ENCODE results near the gene CELF2.

The CELF2 gene

GRCh38 chr10:11073410-11073809 lies 55.7 kb downstream of the CELF2 start:
- Histone ChIP-seq H3K9me3 (ENCODE audit: insufficient read depth, low read length) (no peaks in the 10 kb centered on the region), H3K4me2 (ENCODE audit: low read depth, low read length, poor library complexity, severe bottlenecking) (no peak overlapping the region), H3K27ac (ENCODE audit: low read depth, low read length) (no peak overlapping the region), H2AFZ (ENCODE audit: low read depth, low read length, severe bottlenecking) (no peak overlapping the region), H4K20me1 (ENCODE audit: low read depth, low read length) (no peaks in the 10 kb centered on the region), H3K36me3 (ENCODE audit: low read length) (no peaks in the 10 kb centered on the region), H3F3A (ENCODE audit: insufficient read depth) (no peaks in the 10 kb centered on the region), H3K9ac (ENCODE audit: low read length) (no peak overlapping the region), H3K9me2 (replicated peaks; ENCODE audit: insufficient read depth, low read length) (no peaks in the 10 kb centered on the region), H3K27me3 (ENCODE audit: low read length) (no peaks in the 10 kb centered on the region), H3K79me2 (ENCODE audit: insufficient read depth, low read length) (no peaks in the 10 kb centered on the region), H3K4me3 (ENCODE audit: insufficient read depth, low read length, poor library complexity, severe bottlenecking) (no peak overlapping the region)
- TF ChIP-seq CTCF (IDR thresholded peaks at IDR 0.05; ENCODE audit: insufficient read depth, low read length, poor library complexity, severe bottlenecking), result no peak
- TF ChIP-seq EZH2phosphoT487 (conservative IDR thresholded peaks at IDR 0.05; ENCODE audit: low read length), result no peak

- Histone ChIP-seq H3K9ac (ENCODE audit: low read length) (no peak overlapping the region), H3K79me2 (ENCODE audit: insufficient read depth, low read length) (no peaks in the 10 kb centered on the region), H3K4me2 (ENCODE audit: low read depth, low read length, poor library complexity, severe bottlenecking) (no peak overlapping the region), H3K27ac (ENCODE audit: low read depth, low read length) (no peak overlapping the region), H3K36me3 (ENCODE audit: low read length) (no peaks in the 10 kb centered on the region), H3K4me3 (ENCODE audit: insufficient read depth, low read length, poor library complexity, severe bottlenecking) (no peak overlapping the region), H3F3A (ENCODE audit: insufficient read depth) (no peaks in the 10 kb centered on the region), H3K27me3 (ENCODE audit: low read length) (no peaks in the 10 kb centered on the region), H2AFZ (ENCODE audit: low read depth, low read length, severe bottlenecking) (no peak overlapping the region), H3K9me3 (ENCODE audit: insufficient read depth, low read length) (no peaks in the 10 kb centered on the region), H4K20me1 (ENCODE audit: low read depth, low read length) (no peaks in the 10 kb centered on the region), H3K9me2 (replicated peaks; ENCODE audit: insufficient read depth, low read length) (no peaks in the 10 kb centered on the region)
- TF ChIP-seq CTCF (IDR thresholded peaks at IDR 0.05; ENCODE audit: insufficient read depth, low read length, poor library complexity, severe bottlenecking) (no peak), EZH2phosphoT487 (conservative IDR thresholded peaks at IDR 0.05; ENCODE audit: low read length) (no peak)
These were observed 57.0 kb downstream of the CELF2 start for GRCh38 chr10:11074536-11075267.

- Histone ChIP-seq H3F3A (ENCODE audit: insufficient read depth) (no peaks in the 10 kb centered on the region), H3K36me3 (ENCODE audit: low read length) (no peaks in the 10 kb centered on the region), H3K27me3 (ENCODE audit: low read length) (no peaks in the 10 kb centered on the region), H3K9me2 (replicated peaks; ENCODE audit: insufficient read depth, low read length) (no peaks in the 10 kb centered on the region), H3K9me3 (ENCODE audit: insufficient read depth, low read length) (no peaks in the 10 kb centered on the region), H3K79me2 (ENCODE audit: insufficient read depth, low read length) (no peaks in the 10 kb centered on the region), H3K27ac (ENCODE audit: low read depth, low read length) (no peak overlapping the region), H3K4me2 (ENCODE audit: low read depth, low read length, poor library complexity, severe bottlenecking) (no peak overlapping the region), H3K4me3 (ENCODE audit: insufficient read depth, low read length, poor library complexity, severe bottlenecking) (no peak overlapping the region), H4K20me1 (ENCODE audit: low read depth, low read length) (no peaks in the 10 kb centered on the region), H2AFZ (ENCODE audit: low read depth, low read length, severe bottlenecking) (no peak overlapping the region), H3K9ac (ENCODE audit: low read length) (no peak overlapping the region)
- TF ChIP-seq EZH2phosphoT487 (conservative IDR thresholded peaks at IDR 0.05; ENCODE audit: low read length) (no peak), CTCF (IDR thresholded peaks at IDR 0.05; ENCODE audit: insufficient read depth, low read length, poor library complexity, severe bottlenecking) (no peak)
These were observed 58.5 kb downstream of the CELF2 start for GRCh38 chr10:11076221-11076620.

Measured in SU-DHL-6 (cell line).